Measurements from ENCODE around the gene KBTBD2.
"Not testable (repeated sequence)": the region's sequence is repeated elsewhere in the genome, so short reads cannot be mapped to it uniquely, and the experiment has no call there.

DNA sequence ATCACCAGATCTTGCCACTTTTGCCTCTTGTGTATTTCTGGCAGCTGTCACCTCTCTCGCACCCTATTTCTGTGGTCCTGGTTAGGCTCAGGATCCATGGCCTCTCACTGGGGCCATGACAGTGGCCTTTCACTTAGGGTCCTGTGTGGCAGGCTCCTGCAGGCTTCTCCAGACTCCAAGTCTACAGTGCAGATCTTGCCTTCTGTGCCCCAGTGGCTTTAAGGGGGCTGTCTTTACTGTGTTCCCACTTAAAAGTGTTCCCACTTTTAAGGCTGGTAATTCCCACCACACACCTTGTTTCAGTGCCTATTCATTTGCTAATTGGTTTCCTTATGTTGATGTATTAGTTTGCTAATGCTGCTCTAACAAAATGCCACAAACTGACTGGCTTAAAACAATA, 27.7 kb downstream of the KBTBD2 start:
- TF ChIP-seq, protein P1, sequence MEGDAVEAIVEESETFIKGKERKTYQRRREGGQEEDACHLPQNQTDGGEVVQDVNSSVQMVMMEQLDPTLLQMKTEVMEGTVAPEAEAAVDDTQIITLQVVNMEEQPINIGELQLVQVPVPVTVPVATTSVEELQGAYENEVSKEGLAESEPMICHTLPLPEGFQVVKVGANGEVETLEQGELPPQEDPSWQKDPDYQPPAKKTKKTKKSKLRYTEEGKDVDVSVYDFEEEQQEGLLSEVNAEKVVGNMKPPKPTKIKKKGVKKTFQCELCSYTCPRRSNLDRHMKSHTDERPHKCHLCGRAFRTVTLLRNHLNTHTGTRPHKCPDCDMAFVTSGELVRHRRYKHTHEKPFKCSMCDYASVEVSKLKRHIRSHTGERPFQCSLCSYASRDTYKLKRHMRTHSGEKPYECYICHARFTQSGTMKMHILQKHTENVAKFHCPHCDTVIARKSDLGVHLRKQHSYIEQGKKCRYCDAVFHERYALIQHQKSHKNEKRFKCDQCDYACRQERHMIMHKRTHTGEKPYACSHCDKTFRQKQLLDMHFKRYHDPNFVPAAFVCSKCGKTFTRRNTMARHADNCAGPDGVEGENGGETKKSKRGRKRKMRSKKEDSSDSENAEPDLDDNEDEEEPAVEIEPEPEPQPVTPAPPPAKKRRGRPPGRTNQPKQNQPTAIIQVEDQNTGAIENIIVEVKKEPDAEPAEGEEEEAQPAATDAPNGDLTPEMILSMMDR (IDR thresholded peaks at IDR 0.05), result not testable (repeated sequence)
- not testable (repeated sequence) for TF ChIP-seq POLR2A (IDR thresholded peaks at IDR 0.05)
